CD4-positive, alpha-beta T cell treated with Interleukin-6 at 100 ng/mL for 8 hours (primary cell): ENCODE results near the gene TSPAN14.
A peak's percentile ranks its signal among the peaks of the same experiment; 100 is the strongest.
"Not testable (repeated sequence)": the region's sequence is repeated elsewhere in the genome, so short reads cannot be mapped to it uniquely, and the experiment has no call there.

Experiments used
- DNase-seq: peaks from one replicate; pipeline ENCODE4 v3.0.0-alpha.2; 2020; ENCODE audit warnings: mixed read lengths, low spot score

The TSPAN14 gene

GRCh38 chr10:80526742-80527141 is 72.6 kb downstream of the TSPAN14 start:
- DNase-seq, result no peak

GRCh38 chr10:80528185-80528700 is 74.1 kb downstream of the TSPAN14 start:
- no peak for DNase-seq

- no peak for DNase-seq
Measured at GRCh38 chr10:80528901-80529300, 74.8 kb downstream of the TSPAN14 start.

GRCh38 chr10:80529604-80530003 is 75.5 kb downstream of the TSPAN14 start:
- peak; percentile 83 for DNase-seq

- DNase-seq, result peak; percentile 55
Measured at GRCh38 chr10:80530251-80530650, 76.1 kb downstream of the TSPAN14 start.

GRCh38 chr10:80530816-80531215 is 76.7 kb downstream of the TSPAN14 start:
- DNase-seq, result peak; percentile 29

- DNase-seq, result no peak
Measured at GRCh38 chr10:80532571-80532970, 78.5 kb downstream of the TSPAN14 start.

GRCh38 chr10:80534059-80534458 is 79.9 kb downstream of the TSPAN14 start:
- not testable (repeated sequence) for DNase-seq

GRCh38 chr10:80534646-80535045 is 80.5 kb downstream of the TSPAN14 start:
- DNase-seq, result not testable (repeated sequence)

- peak; percentile 79 for DNase-seq
Measured at GRCh38 chr10:80535671-80536360, 81.7 kb downstream of the TSPAN14 start.

GRCh38 chr10:80536361-80536835 is 82.3 kb downstream of the TSPAN14 start:
- DNase-seq, result no peak

- DNase-seq, result no peak
Measured at GRCh38 chr10:80537086-80537735, 83.1 kb downstream of the TSPAN14 start.

GRCh38 chr10:80537736-80538480 is 83.8 kb downstream of the TSPAN14 start, which contains the start of gene SH2D4B:
Gene SH2D4B (plus strand): TSS chr10:80537902. CDS start chr10:80538332, 430 bp downstream.
- no peak for DNase-seq

- DNase-seq, result no peak
Measured at GRCh38 chr10:80538481-80539185, 84.5 kb downstream of the TSPAN14 start.

- no peak for DNase-seq
Measured at GRCh38 chr10:80539421-80540031, 85.4 kb downstream of the TSPAN14 start.

- DNase-seq, result no peak
Measured at GRCh38 chr10:80540136-80540535, 86.0 kb downstream of the TSPAN14 start.

- no peak for DNase-seq
Measured at GRCh38 chr10:80540618-80540980, 86.5 kb downstream of the TSPAN14 start.

- no peak for DNase-seq
Measured at GRCh38 chr10:80540981-80541750, 87.1 kb downstream of the TSPAN14 start.

GRCh38 chr10:80542053-80542452 is 87.9 kb downstream of the TSPAN14 start:
- DNase-seq, result no peak

GRCh38 chr10:80542652-80543318 is 88.7 kb downstream of the TSPAN14 start:
- DNase-seq, result no peak
